NCI-H82 (cell line): ENCODE measurements around the gene SLC12A8.

ENCODE experiments used
- DNase-seq: peaks from one replicate; lab custom pipeline; 2025; lab: John Stamatoyannopoulos, UW

Gene SLC12A8

GRCh38 chr3:125186261-125186787 is 26.2 kb downstream of the SLC12A8 start:
- DNase-seq: peak; percentile 23

DNA sequence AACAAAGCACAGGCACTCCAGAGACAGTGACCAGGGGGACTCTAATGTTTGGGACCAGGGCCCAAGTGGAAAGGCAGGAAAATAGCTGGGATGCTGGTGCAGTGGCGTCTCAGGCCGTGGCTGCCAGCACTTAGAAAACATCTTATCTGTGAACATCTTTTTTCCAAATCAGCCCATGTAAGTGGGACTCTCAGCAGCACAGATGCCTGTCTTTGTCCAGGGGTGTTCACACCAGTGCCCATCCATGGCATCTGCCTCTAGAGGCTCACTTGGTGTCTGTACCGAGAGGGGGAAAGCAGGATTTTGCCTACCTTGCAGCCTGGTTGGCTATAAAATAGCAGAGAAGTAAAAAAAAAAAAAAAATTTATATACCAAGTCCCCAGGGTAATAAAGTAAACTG is 26.7 kb downstream of the SLC12A8 start:
- no peak for DNase-seq

DNA sequence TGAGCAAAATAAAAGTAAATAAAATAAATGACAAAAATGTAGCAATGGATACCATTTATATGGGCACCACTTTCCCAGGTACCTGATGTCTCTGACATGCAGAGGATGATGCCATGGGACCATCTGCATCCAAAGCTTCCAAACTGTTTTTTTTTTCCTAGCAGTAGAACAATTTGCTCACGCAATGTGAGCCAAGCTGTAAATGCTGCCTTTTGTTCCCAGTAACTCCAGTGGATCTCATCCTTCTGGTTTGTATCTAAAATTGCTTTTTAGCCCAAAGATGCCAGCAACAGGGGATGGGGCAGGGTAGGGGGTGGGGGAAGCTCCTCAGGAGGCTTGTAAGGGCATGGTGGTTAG is 32.7 kb downstream of the SLC12A8 start:
- no peak for DNase-seq

GRCh38 chr3:125179143-125179883 is 33.2 kb downstream of the SLC12A8 start:
- no peak for DNase-seq

DNA sequence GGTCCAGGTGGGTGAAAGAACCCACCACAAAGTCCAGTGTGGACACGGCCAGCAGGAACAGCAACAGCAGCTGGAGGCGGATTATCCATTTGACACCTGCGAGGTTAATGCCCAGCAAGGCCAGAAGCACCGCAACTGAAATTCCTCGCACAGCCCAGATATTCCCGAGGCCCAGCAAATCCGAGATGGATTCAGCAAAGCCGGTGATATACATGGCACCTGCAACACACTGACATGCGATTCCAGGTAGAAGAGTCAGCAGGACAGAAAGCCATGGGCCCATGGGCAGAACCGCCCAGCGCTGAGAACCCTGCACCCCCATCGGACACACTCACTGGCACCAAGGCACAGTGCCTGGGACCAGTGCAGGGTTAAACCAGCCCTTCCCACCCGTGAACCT is 34.8 kb downstream of the SLC12A8 start:
- DNase-seq: no peak

GRCh38 chr3:125175295-125176078 is 37.1 kb downstream of the SLC12A8 start:
- DNase-seq: no peak

DNA sequence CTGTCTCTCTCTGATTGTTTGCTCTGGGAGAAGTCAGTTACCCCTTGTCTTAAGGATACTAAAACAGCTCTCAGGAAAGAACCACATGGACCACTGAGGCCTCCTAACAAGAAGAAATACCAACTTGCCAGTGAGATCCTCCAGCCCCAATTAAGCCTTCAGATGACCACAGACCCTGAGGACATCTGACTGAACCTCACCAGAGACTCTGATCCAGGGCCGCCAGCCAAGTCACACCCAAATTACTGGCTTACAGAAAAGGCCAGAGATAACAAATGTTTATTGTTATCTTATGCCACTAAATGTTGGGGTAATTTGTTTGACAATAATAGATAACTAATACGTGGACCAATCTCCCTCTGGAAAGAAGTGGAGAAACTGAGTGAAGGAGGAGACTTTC is 40.2 kb downstream of the SLC12A8 start:
- no peak for DNase-seq

- no peak for DNase-seq
These were observed 43.7 kb downstream of the SLC12A8 start for GRCh38 chr3:125168711-125169393.

- DNase-seq: no peak
These were observed 45.9 kb downstream of the SLC12A8 start for GRCh38 chr3:125166599-125167136.

GRCh38 chr3:125165948-125166553 is 46.5 kb downstream of the SLC12A8 start:
- DNase-seq: no peak

GRCh38 chr3:125165189-125165947 is 47.2 kb downstream of the SLC12A8 start:
- DNase-seq: no peak

GRCh38 chr3:125163739-125164601 is 48.6 kb downstream of the SLC12A8 start:
- DNase-seq: peak; percentile 39

- no peak for DNase-seq
These were observed 50.8 kb downstream of the SLC12A8 start for GRCh38 chr3:125161607-125162219.

DNA sequence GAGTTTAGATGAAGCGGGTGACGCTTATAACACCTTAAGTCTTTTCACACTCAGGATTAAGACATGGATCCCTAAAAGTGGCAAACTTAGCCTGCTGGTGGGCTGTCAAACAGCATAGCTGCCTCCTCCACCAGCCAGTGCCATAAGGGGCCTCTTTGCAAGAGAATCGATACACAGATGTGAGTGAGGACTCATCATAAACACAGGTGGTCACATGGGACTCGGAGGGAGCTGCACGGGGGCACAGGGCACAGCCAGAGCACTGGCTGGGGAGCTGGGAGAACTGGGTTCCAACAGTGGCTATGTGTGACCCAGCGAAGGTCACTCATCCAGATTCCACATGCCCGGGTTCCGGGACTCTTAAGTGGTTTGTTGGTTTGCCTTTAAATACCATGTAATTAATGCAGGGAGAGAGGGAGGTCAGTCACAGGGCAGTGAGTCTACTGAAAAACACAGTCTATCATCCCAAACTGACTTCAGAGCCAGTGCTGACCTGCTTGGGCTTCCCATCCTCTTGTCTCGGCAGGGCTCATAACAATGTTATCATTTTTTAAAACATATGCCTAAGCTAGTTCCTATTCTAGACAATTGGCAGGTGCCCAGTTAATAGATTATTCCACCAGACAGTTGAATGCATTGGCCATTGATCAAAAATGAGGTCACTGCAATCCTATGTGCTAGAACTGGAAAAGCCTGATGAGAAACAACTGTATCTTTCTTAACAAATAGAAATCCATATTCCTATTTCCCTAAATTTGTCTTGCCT is 51.8 kb downstream of the SLC12A8 start:
- DNase-seq: no peak

DNA sequence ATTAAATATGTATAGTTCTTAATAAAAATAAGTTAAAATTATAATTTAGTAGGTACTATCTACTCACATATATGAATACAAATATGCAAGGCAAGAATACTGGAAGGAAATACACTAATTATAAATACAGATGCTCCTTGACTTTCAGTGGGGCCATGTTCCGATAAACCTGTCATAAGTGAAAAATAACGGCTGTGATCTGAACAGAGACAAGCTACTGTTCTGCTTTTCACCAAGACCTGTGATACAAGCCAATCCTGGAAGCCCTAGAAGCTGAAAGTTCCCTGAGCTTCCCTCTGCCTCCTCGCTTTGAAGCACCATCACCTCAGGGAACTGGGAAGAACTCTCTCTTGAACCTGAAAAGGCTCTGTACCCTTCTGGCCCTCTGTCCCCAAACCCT is 55.4 kb downstream of the SLC12A8 start:
- no peak for DNase-seq

- no peak for DNase-seq
These were observed 56.1 kb downstream of the SLC12A8 start for GRCh38 chr3:125156456-125156855.

- DNase-seq: no peak
These were observed 57.7 kb downstream of the SLC12A8 start for GRCh38 chr3:125154800-125155269.

DNA sequence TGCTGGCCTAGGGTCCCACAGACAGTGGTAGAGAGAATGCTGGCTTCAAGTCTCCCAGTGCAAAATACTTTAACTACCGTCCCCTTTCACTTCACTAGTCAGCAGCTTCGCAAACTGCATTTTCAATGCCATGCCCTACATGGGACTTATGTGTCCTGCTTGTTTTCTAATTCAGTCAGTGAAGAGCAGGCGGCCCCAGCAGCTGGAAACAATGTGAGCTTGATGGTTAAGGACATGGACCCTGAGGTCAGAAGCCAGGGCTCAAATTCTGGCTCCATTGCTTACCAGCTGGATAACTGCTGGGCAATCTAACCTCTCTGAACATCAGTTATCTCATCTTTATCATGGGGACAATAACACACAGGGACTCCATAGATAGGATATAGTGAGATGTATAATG is 58.4 kb downstream of the SLC12A8 start:
- DNase-seq: no peak

DNA sequence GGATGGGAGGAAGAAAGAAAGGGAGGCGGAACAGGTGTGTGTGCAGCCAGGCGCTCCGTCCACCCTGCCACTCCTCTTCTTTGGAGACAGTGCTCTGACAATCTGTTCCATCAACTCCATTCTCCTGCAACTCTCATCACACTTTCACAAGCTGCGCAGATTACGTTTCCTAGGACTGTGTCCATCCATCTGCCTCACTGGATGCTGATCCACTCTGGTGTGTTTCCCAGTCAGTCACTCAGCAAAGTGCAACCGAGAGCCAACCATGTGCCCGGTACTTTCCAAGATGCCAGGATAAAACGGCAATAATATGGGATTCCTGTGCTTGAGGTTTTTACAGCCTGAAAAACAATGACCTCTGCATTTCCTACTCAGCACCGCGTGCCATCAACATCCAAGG is 59.6 kb downstream of the SLC12A8 start:
- no peak for DNase-seq
